Adrenal gland (tissue), 12 donors: Measurements from ENCODE around the gene PHKG2. TPM values are rescaled to one million over a fixed set of nuclear protein-coding genes. Genes with fewer than 3 reads are reported as not detected.

ENCODE experiments used
- DNase-seq, 7 donors: peaks; one replicate each; pipeline ENCODE4 v3.0.0-alpha.2; 2019 to 2020
- H3K27ac ChIP-seq, 5 donors: fragments of 200-600 bp; sonication (generic) in 4 of 5; 1 replicate in 3 of 5; 2 replicates in 2 of 5; pipeline versions ENCODE4 v1.5.1 to v1.8.0; 2016 to 2020; ENCODE audit warnings: mild to moderate bottlenecking in 1 of 5
- H3K27me3 ChIP-seq: fragments of 200-600 bp; 2 replicates; pipeline ENCODE4 v1.8.0; 2021
- H3K36me3 ChIP-seq, 2 donors: fragments of 200-600 bp; replicated peaks in 1 of 2; 1 replicate in 1 of 2; 2 replicates in 1 of 2; pipeline versions ENCODE4 v1.5.1 to v1.8.0; 2018 to 2022
- H3K4me1 ChIP-seq, 2 donors: fragments of 200-600 bp; replicated peaks in 1 of 2; 1 replicate in 1 of 2; 2 replicates in 1 of 2; pipeline versions ENCODE4 v1.5.1 to v1.8.0; 2018 to 2021
- H3K4me3 ChIP-seq, 4 donors: fragments of 200-600 bp; sonication (generic) in 3 of 4; one replicate each; pipeline ENCODE4 v1.5.1; 2016 to 2018
- H3K9me3 ChIP-seq, 3 donors: fragments of 200-600 bp; sonication (generic) in 1 of 3; replicated peaks in 1 of 3; 1 replicate in 2 of 3; 2 replicates in 1 of 3; pipeline versions ENCODE4 v1.5.1 to v1.8.0; 2016 to 2021
- CTCF ChIP-seq, 6 experiments: fragments of 450-650 bp in 4 of 6; fragments of 200-600 bp in 2 of 6; sonication (generic) in 1 of 6; IDR thresholded peaks; 1 replicate in 5 of 6; 2 replicates in 1 of 6; pipeline versions ENCODE4 v1.5.1 to v1.8.0; 2016 to 2021; ENCODE audit warnings: antibody characterized with exemption in 6 of 6, mild to moderate bottlenecking in 2 of 6, moderate library complexity in 1 of 6
- POLR2A ChIP-seq, 2 donors: fragments of 450-650 bp; IDR thresholded peaks; one replicate each; pipeline ENCODE4 v1.6.1; 2017; ENCODE audit warnings: antibody characterized with exemption in 2 of 2, mild to moderate bottlenecking in 2 of 2, moderate library complexity in 1 of 2
- WGBS, 4 donors: extraction: QIAGEN DNeasy Blood & Tissue Kit in 2 of 4; methylation state at CpG; one replicate each; pipeline versions ENCODE4 v1.1.5 to v1.1.7; 2013 to 2017; 5-methylcytosine and 5-hydroxymethylcytosine counted together
- intact Hi-C, 2 donors: fragments of 100-400 bp; cut with DNase I; formaldehyde crosslinking; loops; one replicate each; pipeline versions ENCODE4 v1.14.1 to v1.15.0; 2022 to 2023
- polyA plus RNA-seq, 3 donors: library from polyadenylated mRNA; stranded (reverse); fragments of 200-250 nt in 2 of 3; fragments of 350-450 nt in 1 of 3; fragmentation: Illumina TruSeq in 1 of 3; extraction: RNeasy Lipid Tissue Mini Kit (QIAGEN cat#74804) in 1 of 3; gene quantifications; one replicate each; pipeline ENCODE4 v1.2.3, GENCODE V29; 2013 to 2014
- total RNA-seq, 9 donors: library from RNA; depleted of rRNA in 4 of 9; stranded (reverse); fragments of >200 nt in 4 of 9; fragments of 120-200 nt in 1 of 9; fragmentation: NEBNext Ultra II Directional in 1 of 9; extraction: Animal tissue kit (Norgen Biotek cat#: 25700) in 1 of 9; gene quantifications; one replicate each; pipeline versions ENCODE4 v1.1.0 to v1.2.4, GENCODE V29; 2013 to 2023
- donor health status: healthy with polysubstance abuse.
- donor health status: Bipolar disorder and iron deficiency.
- donor health status: DM: yes; HTN: yes; CAD: no.
- donor health status: DM: no; HTN: no; CAD: no.
- donor health status: DM: no; HTN: no; CAD: no.
- donor health status: DM: yes; HTN: yes; CAD: no.

The PHKG2 gene
- total and polyA plus RNA-seq, 12 donors: 18.7 to 82.8 (median 35.2) TPM

GRCh38 chr16:30746638-30747175 lies 1.5 kb upstream of the PHKG2 start:
- peaks cover 0 to 10% of the 10 kb centered on the region in 2 donors for H3K4me1 ChIP-seq
- no peak overlapping the region for H3K27ac ChIP-seq
- DNase-seq: no peak
- 73 to 76% (median 75%) methylated on average over 9 of the region's 9 CpGs for WGBS, 4 donors
- no peaks in the 10 kb centered on the region for H3K27me3 ChIP-seq
- no peak overlapping the region for H3K4me3 ChIP-seq
- intact Hi-C loops: no loop called here
- H3K9me3 ChIP-seq: no peaks in the 10 kb centered on the region
- peaks cover 0 to 18% of the 10 kb centered on the region in 2 donors for H3K36me3 ChIP-seq
- TF ChIP-seq CTCF (IDR thresholded peaks at IDR 0.05) (no peak), POLR2A (IDR thresholded peaks at IDR 0.05) (no peak)

- Histone ChIP-seq H3K4me1 (peaks cover 0 to 8% of the 10 kb centered on the region in 2 donors), H3K27ac (peak overlapping the region in 4 of 5 donors; percentile 70 to 86 (median 78)), H3K9me3 (no peaks in the 10 kb centered on the region), H3K36me3 (peaks cover 0 to 18% of the 10 kb centered on the region in 2 donors), H3K4me3 (peak overlapping the region in 1 of 4 donors; percentile 85), H3K27me3 (no peaks in the 10 kb centered on the region)
- TF ChIP-seq CTCF (IDR thresholded peaks at IDR 0.05) (peak in 1 of 6 experiments; percentile 10), POLR2A (IDR thresholded peaks at IDR 0.05) (no peak)
- peak in 1 of 7 donors; percentile 9 for DNase-seq
- 26 to 42% (median 37%) methylated on average over 3 of the region's 3 CpGs for WGBS, 4 donors
- intact Hi-C loops: no loop called here
Observed at GRCh38 chr16:30747331-30747730, 894 bp upstream of the PHKG2 start.

- Histone ChIP-seq H3K27ac (peak overlapping the region in 4 of 5 donors; percentile 46 to 93 (median 64)), H3K4me1 (peaks cover 0 to 8% of the 10 kb centered on the region in 2 donors), H3K4me3 (peak overlapping the region in 2 of 4 donors; percentile 85 to 98), H3K9me3 (no peaks in the 10 kb centered on the region), H3K36me3 (peaks cover 0 to 28% of the 10 kb centered on the region in 2 donors), H3K27me3 (no peaks in the 10 kb centered on the region)
- WGBS, 4 donors: 15 to 56% (median 22%) methylated on average over 10 to 36 of the region's 36 CpGs
- intact Hi-C loops: no loop called here
- TF ChIP-seq POLR2A (IDR thresholded peaks at IDR 0.05) (no peak), CTCF (IDR thresholded peaks at IDR 0.05) (no peak)
- DNase-seq: peak in 6 of 7 donors; percentile 58 to 76 (median 66)
Observed at GRCh38 chr16:30748634-30749445, 615 bp downstream of the PHKG2 start.

- intact Hi-C loops: loop anchor here in 1 of 2 donors (10.0 kb wide), 1 partner anchor 45 kb away; no protein-coding TSS in a partner anchor
- Histone ChIP-seq H3K4me1 (peaks cover 0 to 8% of the 10 kb centered on the region in 2 donors), H3K27ac (no peak overlapping the region), H3K4me3 (no peak overlapping the region), H3K27me3 (no peaks in the 10 kb centered on the region), H3K36me3 (peaks cover 0 to 31% of the 10 kb centered on the region in 2 donors), H3K9me3 (no peaks in the 10 kb centered on the region)
- WGBS, 4 donors: 91 to 95% (median 92%) methylated on average over 4 of the region's 4 CpGs
- DNase-seq: no peak
- TF ChIP-seq CTCF (IDR thresholded peaks at IDR 0.05) (no peak), POLR2A (IDR thresholded peaks at IDR 0.05) (no peak)
Observed at GRCh38 chr16:30750201-30750600, 2.0 kb downstream of the PHKG2 start.
